Right lobe of liver (tissue), 6 donors: ENCODE results near the gene SMLR1. TPM values are rescaled to one million over a fixed set of nuclear protein-coding genes. Genes with fewer than 3 reads are reported as not detected.

Experiments used
- ATAC-seq, 4 donors: fragments of 200-7000 bp; cut with Tn5 transposase; one replicate each; pipeline ENCODE4 v1.9.1; 2020; ENCODE audit warnings: mild to moderate bottlenecking in 4 of 4, moderate library complexity in 4 of 4
- DNase-seq, 3 donors: peaks; one replicate each; pipeline ENCODE4 v3.0.0-alpha.2; 2020
- H3K27ac ChIP-seq, 3 donors: fragments of 200-600 bp; one replicate each; pipeline ENCODE4 v1.8.0; 2022
- H3K27me3 ChIP-seq, 2 donors: fragments of 200-600 bp; one replicate each; pipeline ENCODE4 v1.8.0; 2022
- H3K36me3 ChIP-seq, 4 donors: fragments of 200-600 bp; sonication (generic) in 1 of 4; one replicate each; pipeline versions ENCODE4 v1.5.1 to v1.8.0; 2017 to 2022; ENCODE audit warnings: control low read depth in 1 of 4
- H3K4me1 ChIP-seq, 4 donors: fragments of 200-600 bp; sonication (generic) in 1 of 4; one replicate each; pipeline versions ENCODE4 v1.5.1 to v1.8.0; 2017 to 2022; ENCODE audit warnings: control low read depth in 1 of 4
- H3K4me3 ChIP-seq, 3 donors: fragments of 200-600 bp; one replicate each; pipeline ENCODE4 v1.8.0; 2022
- H3K9me3 ChIP-seq, 4 donors: fragments of 200-600 bp; sonication (generic) in 1 of 4; one replicate each; pipeline versions ENCODE4 v1.5.1 to v1.8.0; 2017 to 2022; ENCODE audit warnings: control low read depth in 1 of 4
- POLR2A ChIP-seq: fragments of 450-650 bp; IDR thresholded peaks from one replicate; pipeline ENCODE4 v1.6.1; 2017; ENCODE audit warnings: antibody characterized with exemption, mild to moderate bottlenecking
- WGBS: methylation state at CpG from one replicate; pipeline ENCODE4 v1.1.6; 2018; ENCODE audit warnings: low coverage, low lambda C conversion rate; ENCODE audit not compliant: insufficient coverage; ENCODE audit errors: missing lambda C conversion rate; 5-methylcytosine and 5-hydroxymethylcytosine counted together
- intact Hi-C, 2 donors: fragments of 100-400 bp; cut with DNase I; formaldehyde crosslinking; loops; one replicate each; pipeline versions ENCODE4 v1.11.2 to v1.14.1; 2022
- total RNA-seq, 6 experiments: library from RNA; depleted of rRNA in 2 of 6; stranded (reverse); fragments of >200 nt in 2 of 6; fragmentation: NEBNext Ultra II Directional in 3 of 6; extraction: Animal tissue kit (Norgen Biotek cat#: 25700) in 3 of 6; gene quantifications; one replicate each; pipeline versions ENCODE4 v1.1.0 to v1.2.4, GENCODE V29; 2016 to 2023
- TF ChIP-seq, protein P1 (sequence below), 4 donors: fragments of 200-600 bp in 3 of 4; fragments of 450-650 bp in 1 of 4; IDR thresholded peaks; one replicate each; pipeline versions ENCODE4 v1.5.1 to v1.8.0; 2016 to 2022; ENCODE audit warnings: antibody characterized with exemption in 4 of 4, mild to moderate bottlenecking in 2 of 4
- donor health status: DM: no; HTN: yes; CAD: no.
- donor health status: DM: no; HTN: no; CAD: no.
- donor health status: DM: no; HTN: no; CAD: no.
- donor health status: DM: no; HTN: yes; CAD: no.
- donor health status: DM: no; HTN: yes; CAD: no.

The SMLR1 gene
- total RNA-seq, 6 experiments from 2014 or later = 10.7 to 46.4 (median 20.1) TPM

GRCh38 chr6:130846501-130846900, 19.3 kb downstream of the SMLR1 start:
- DNase-seq (no peak), ATAC-seq (no peak)
- H3K4me3 ChIP-seq = no peak overlapping the region
- WGBS = 67% methylated on average over 1 of the region's 1 CpG
- H3K27ac ChIP-seq = no peak overlapping the region
- intact Hi-C loops = no loop called here
- no peaks in the 10 kb centered on the region for H3K27me3 ChIP-seq
- TF ChIP-seq, protein P1, sequence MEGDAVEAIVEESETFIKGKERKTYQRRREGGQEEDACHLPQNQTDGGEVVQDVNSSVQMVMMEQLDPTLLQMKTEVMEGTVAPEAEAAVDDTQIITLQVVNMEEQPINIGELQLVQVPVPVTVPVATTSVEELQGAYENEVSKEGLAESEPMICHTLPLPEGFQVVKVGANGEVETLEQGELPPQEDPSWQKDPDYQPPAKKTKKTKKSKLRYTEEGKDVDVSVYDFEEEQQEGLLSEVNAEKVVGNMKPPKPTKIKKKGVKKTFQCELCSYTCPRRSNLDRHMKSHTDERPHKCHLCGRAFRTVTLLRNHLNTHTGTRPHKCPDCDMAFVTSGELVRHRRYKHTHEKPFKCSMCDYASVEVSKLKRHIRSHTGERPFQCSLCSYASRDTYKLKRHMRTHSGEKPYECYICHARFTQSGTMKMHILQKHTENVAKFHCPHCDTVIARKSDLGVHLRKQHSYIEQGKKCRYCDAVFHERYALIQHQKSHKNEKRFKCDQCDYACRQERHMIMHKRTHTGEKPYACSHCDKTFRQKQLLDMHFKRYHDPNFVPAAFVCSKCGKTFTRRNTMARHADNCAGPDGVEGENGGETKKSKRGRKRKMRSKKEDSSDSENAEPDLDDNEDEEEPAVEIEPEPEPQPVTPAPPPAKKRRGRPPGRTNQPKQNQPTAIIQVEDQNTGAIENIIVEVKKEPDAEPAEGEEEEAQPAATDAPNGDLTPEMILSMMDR (IDR thresholded peaks at IDR 0.05) = no peak
- TF ChIP-seq POLR2A = no peak
- H3K4me1 ChIP-seq = peaks cover 0 to 54% (median 0%) of the 10 kb centered on the region in 4 donors
- no peaks in the 10 kb centered on the region for H3K36me3 ChIP-seq
- no peaks in the 10 kb centered on the region for H3K9me3 ChIP-seq

DNA sequence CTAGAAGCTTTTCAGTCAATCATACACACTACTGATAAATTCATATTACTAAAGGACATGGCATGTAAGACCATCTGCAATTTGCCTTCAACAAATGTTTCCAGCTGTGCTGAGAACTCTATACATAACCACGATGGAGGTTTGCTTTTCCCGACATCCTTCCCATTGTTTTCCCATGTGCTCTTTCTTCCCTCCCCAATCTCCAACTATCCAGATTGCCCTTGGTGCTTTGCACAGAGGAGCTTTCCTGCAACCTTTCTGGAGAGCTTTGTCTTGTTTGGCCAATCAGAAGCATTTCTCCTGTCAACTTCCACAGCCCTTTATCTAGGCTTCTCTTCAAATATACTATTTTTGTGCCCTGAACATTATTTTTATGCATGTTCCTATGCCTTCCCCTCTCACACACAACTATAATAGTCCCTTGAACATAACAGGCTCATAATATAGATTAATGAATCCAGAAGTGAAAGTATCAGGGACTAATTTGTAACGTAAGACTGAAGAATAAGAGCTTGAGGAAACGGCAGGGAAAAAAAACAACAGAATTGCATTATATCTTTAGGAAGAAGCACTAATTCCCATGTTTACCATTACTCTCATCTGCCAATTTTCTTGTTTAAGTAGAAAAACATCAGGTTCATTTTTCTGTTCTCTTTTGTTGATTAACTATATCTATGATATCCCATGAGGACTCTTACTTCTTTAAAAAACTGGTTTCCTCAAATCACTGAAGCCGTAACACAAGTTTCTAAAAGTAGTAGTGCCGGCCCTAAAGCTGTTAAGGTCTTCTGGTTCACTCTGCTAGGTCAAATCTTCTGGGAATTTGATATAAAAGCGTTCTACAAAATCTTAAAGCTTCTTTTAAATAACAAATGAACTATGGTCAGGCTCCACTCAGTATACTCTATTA, 20.1 kb downstream of the SMLR1 start:
- Histone ChIP-seq H3K27me3 (no peaks in the 10 kb centered on the region), H3K4me1 (peaks cover 0 to 48% (median 0%) of the 10 kb centered on the region in 4 donors), H3K36me3 (no peaks in the 10 kb centered on the region), H3K4me3 (no peak overlapping the region), H3K27ac (peak overlapping the region in 1 of 3 donors; percentile 16), H3K9me3 (no peaks in the 10 kb centered on the region)
- 71% methylated on average over 7 of the region's 7 CpGs for WGBS
- DNase-seq (no peak), ATAC-seq (no peak)
- intact Hi-C loops = no loop called here
- TF ChIP-seq, protein P1 (IDR thresholded peaks at IDR 0.05) = no peak
- no peak for TF ChIP-seq POLR2A

DNA sequence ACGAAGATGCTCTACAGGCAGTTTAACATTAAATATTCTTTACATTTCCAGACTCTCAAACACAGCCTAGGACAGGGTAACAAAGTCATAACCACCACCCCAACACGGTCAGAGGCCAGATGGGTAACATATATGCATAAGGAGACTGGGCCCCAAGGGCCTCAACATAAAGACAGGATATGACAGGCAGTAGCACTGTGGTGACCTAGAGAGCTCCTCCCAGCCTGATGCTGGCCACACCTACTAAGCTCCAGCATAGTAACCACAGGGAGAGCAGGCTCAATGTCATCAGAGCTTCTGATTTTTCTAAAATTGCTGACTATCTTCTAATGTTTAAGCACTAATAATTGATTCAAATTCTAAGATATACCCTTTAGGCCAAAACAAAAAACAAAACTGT, 21.7 kb downstream of the SMLR1 start:
- H3K27ac ChIP-seq = peak overlapping the region in 1 of 3 donors; percentile 58
- no peaks in the 10 kb centered on the region for H3K27me3 ChIP-seq
- H3K9me3 ChIP-seq = no peaks in the 10 kb centered on the region
- H3K4me3 ChIP-seq = no peak overlapping the region
- H3K36me3 ChIP-seq = no peaks in the 10 kb centered on the region
- DNase-seq (no peak), ATAC-seq (peak; percentile 29 to 55 (median 50))
- TF ChIP-seq, protein P1 (IDR thresholded peaks at IDR 0.05) = no peak
- no peak for TF ChIP-seq POLR2A
- H3K4me1 ChIP-seq = peaks cover 0 to 56% (median 6%) of the 10 kb centered on the region in 4 donors
- WGBS = 96% methylated on average over 2 of the region's 2 CpGs
- intact Hi-C loops = no loop called here

DNA sequence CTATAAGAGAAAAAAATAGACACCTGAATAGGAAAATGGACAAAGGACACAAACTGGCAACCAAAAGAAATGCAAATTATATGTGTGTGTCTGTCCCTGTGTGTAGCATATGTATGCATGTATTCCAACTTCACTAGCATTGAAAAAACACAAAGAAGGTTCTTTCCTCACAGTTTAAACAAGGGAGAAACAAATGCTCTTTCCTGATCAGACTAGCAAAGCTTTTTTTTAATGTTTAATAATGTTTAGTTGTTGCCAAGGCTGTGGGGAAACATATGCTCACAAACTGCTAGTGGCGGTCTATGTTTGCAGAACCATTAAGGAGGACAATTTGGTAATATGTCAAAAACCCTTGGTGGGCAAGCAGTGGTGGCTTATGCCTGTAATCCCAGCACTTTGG, 22.4 kb downstream of the SMLR1 start:
- Histone ChIP-seq H3K36me3 (no peaks in the 10 kb centered on the region), H3K27me3 (no peaks in the 10 kb centered on the region), H3K4me3 (no peak overlapping the region), H3K4me1 (peaks cover 0 to 60% (median 9%) of the 10 kb centered on the region in 4 donors), H3K27ac (peak overlapping the region in 1 of 3 donors; percentile 58), H3K9me3 (no peaks in the 10 kb centered on the region)
- intact Hi-C loops = no loop called here
- WGBS = 15% methylated on average over 1 of the region's 1 CpG
- DNase-seq (no peak), ATAC-seq (peak; percentile 43 to 76 (median 54))
- TF ChIP-seq, protein P1 (IDR thresholded peaks at IDR 0.05) = no peak
- TF ChIP-seq POLR2A = no peak
